Thymus (tissue), 11 donors: ENCODE data around the gene ATF1. TPM values are rescaled to one million over a fixed set of nuclear protein-coding genes. Genes with fewer than 3 reads are reported as not detected.
"Not testable (repeated sequence)": the region's sequence is repeated elsewhere in the genome, so short reads cannot be mapped to it uniquely, and the experiment has no call there.

ENCODE experiments used
- DNase-seq, 9 donors: peaks; one replicate each; pipeline ENCODE4 v3.0.0-alpha.2; 2013; ENCODE audit warnings: low spot score in 9 of 9, low read depth in 6 of 9, missing footprints in 1 of 9
- H3K27ac ChIP-seq, 2 donors: one replicate each; pipeline ENCODE4 v1.5.1; 2013; ENCODE audit warnings: control low read depth in 1 of 2, low read depth in 1 of 2, low read length in 1 of 2, mild to moderate bottlenecking in 1 of 2, moderate library complexity in 1 of 2
- H3K27me3 ChIP-seq, 2 donors: one replicate each; pipeline ENCODE4 v1.5.1; 2013; ENCODE audit warnings: low read length in 1 of 2; ENCODE audit not compliant: control insufficient read depth in 2 of 2, insufficient read depth in 1 of 2
- H3K36me3 ChIP-seq, 2 donors: one replicate each; pipeline ENCODE4 v1.5.1; 2013; ENCODE audit warnings: low read length in 1 of 2, mild to moderate bottlenecking in 1 of 2, moderate library complexity in 1 of 2; ENCODE audit not compliant: control insufficient read depth in 2 of 2, insufficient read depth in 2 of 2
- H3K4me1 ChIP-seq, 2 donors: one replicate each; pipeline ENCODE4 v1.5.1; 2013; ENCODE audit warnings: low read length in 2 of 2; ENCODE audit not compliant: control insufficient read depth in 2 of 2, insufficient read depth in 2 of 2
- H3K4me3 ChIP-seq, 2 donors: one replicate each; pipeline ENCODE4 v1.5.1; 2013; ENCODE audit warnings: low read length in 2 of 2, control low read depth in 1 of 2, mild to moderate bottlenecking in 1 of 2
- H3K9me3 ChIP-seq, 2 donors: one replicate each; pipeline ENCODE4 v1.5.1; 2013; ENCODE audit warnings: low read length in 1 of 2, mild to moderate bottlenecking in 1 of 2; ENCODE audit not compliant: control insufficient read depth in 2 of 2, insufficient read depth in 1 of 2
- WGBS: extraction: QIAGEN DNeasy Blood & Tissue Kit; methylation state at CpG from one replicate; pipeline ENCODE4 v1.1.7; 2013; 5-methylcytosine and 5-hydroxymethylcytosine counted together
- polyA plus RNA-seq: library from polyadenylated mRNA; stranded (reverse); fragments of 200-250 nt; gene quantifications from one replicate; pipeline ENCODE4 v1.2.3, GENCODE V29; 2013
- total RNA-seq: library from RNA; stranded (reverse); fragments of 120-200 nt; gene quantifications from one replicate; pipeline ENCODE4 v1.2.4, GENCODE V29; 2013
- donor health status: healthy.

The ATF1 gene
- total and polyA plus RNA-seq, 2 donors: 19.4 to 62.1 TPM

DNA sequence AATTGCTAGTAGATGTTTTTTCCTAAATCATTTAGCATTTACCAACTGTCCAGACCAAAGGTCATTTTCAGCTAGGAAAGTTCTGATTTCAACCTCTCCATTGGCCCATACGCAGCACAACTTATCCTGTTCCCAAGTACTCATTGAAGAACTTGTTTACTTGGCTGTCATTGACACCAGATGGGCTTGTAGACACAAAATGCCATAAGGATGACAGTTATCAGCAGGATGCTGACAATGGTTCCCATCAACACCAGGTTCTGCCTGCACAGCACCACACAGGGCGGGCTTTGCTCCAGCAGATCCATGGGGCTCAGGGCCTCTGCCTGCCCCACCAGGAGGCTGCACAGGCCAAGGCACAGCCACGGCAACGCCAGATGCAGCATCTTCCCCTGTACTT, 42.3 kb downstream of the ATF1 start:
- Histone ChIP-seq H3K27ac (no peak overlapping the region), H3K9me3 (no peaks in the 10 kb centered on the region), H3K27me3 (no peaks in the 10 kb centered on the region), H3K4me3 (no peak overlapping the region), H3K36me3 (peaks cover 26 to 28% of the 10 kb centered on the region in 2 donors), H3K4me1 (no peaks in the 10 kb centered on the region)
- WGBS: over 99% methylated on average over 4 of the region's 4 CpGs
- no peak for DNase-seq

DNA sequence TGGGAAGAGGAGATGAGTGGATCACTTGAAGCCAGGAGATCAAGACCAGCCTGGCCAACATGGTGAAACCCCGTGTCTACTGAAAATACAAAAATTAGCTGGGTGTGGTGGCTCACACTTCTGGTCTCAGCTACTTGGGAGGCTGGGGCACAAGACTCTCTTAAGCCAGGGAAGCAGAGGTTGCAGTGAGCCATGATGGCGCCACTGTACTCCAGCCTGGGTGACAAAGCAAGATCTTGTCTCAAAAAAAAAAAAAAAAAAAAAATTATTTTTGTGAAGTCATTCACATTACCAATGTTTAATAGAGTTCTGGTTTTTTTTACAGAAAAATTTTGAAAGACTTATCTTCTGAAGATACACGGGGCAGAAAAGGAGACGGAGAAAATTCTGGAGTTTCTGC, 45.2 kb downstream of the ATF1 start:
- H3K36me3 ChIP-seq: peaks cover 40 to 43% of the 10 kb centered on the region in 2 donors
- not testable (repeated sequence) for H3K4me1 ChIP-seq, DNase-seq, H3K27ac ChIP-seq, H3K4me3 ChIP-seq, H3K27me3 ChIP-seq, H3K9me3 ChIP-seq
- 96% methylated on average over 4 of the region's 4 CpGs for WGBS

- not testable (repeated sequence) for DNase-seq, H3K4me1 ChIP-seq, H3K4me3 ChIP-seq, H3K9me3 ChIP-seq, H3K27me3 ChIP-seq, H3K27ac ChIP-seq
- 99% methylated on average over 7 of the region's 7 CpGs for WGBS
- H3K36me3 ChIP-seq: peaks cover 44 to 66% of the 10 kb centered on the region in 2 donors
These were observed 51.0 kb downstream of the ATF1 start for GRCh38 chr12:50814921-50815320.

DNA sequence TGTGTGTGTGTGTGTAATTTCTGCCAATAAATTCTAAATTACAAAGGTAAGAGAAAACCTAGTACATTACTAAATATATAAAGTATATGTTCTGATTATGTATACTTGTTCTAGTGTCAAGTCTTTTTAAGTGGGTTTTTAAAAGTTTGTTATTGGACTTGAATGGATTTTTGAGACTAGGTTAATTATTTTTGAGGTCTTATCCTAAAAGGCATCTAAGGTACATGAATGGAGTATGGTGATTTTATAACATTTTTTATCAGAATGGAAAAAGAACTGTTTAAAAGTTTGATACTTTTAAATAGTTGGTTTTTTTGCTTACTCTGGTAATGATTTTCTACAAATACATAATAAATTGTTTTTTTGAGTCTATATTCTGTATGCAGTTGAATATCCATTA, 56.3 kb downstream of the ATF1 start:
- no peak for DNase-seq
- Histone ChIP-seq H3K4me1 (peaks cover 0 to 2% of the 10 kb centered on the region in 2 donors), H3K27me3 (no peaks in the 10 kb centered on the region), H3K27ac (no peak overlapping the region), H3K4me3 (no peak overlapping the region), H3K9me3 (no peaks in the 10 kb centered on the region), H3K36me3 (peaks cover 13 to 35% of the 10 kb centered on the region in 2 donors)

DNA sequence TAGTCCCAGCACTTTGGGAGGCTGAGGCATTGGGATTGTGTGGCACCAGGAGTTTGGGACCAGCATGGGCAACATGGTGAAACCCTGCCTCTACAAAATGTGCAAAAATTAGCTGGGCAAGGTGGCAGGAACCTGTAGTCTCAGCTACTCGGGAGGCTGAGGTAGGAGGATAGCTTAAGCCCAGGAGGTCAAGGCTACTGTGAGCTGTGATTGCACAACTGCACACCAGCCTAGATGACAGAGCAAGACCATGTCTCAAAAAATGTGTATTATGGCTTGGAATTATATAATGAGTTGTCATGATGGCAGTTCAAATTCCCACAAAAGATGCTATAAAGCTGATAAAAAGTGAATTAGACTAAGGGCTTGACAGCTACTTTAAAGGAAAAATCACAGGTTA, 58.2 kb downstream of the ATF1 start:
- no peaks in the 10 kb centered on the region for H3K9me3 ChIP-seq
- WGBS: 94% methylated on average over 1 of the region's 1 CpG
- no peak overlapping the region for H3K27ac ChIP-seq
- no peaks in the 10 kb centered on the region for H3K27me3 ChIP-seq
- peaks cover 9 to 16% of the 10 kb centered on the region in 2 donors for H3K36me3 ChIP-seq
- DNase-seq: no peak
- peaks cover 0 to 2% of the 10 kb centered on the region in 2 donors for H3K4me1 ChIP-seq
- no peak overlapping the region for H3K4me3 ChIP-seq

DNA sequence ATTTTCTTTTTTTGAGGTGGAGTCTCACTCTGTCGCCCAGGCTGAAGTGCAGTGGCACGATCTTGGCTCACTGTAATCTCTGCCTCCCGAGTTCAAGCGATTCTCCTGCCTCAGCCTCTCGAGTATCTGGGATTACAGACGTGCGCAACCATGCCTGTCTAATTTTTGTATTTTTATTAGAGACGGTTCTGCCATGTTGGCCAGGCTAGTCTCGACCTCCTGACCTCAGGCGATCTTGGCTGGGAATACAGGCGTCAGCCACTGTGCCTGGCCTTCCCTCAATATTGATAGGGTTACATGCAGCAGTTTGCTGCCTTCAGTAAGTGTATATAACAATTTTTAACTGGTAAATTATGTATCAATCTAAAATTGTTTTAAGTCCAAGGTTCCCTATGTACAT, 59.8 kb downstream of the ATF1 start:
- H3K9me3 ChIP-seq, H3K4me1 ChIP-seq, DNase-seq, H3K27me3 ChIP-seq, H3K4me3 ChIP-seq, H3K27ac ChIP-seq, H3K36me3 ChIP-seq: not testable (repeated sequence)
- WGBS: 99% methylated on average over 11 of the region's 11 CpGs

GRCh38 chr12:50824914-50825313, 61.0 kb downstream of the ATF1 start:
- H3K9me3 ChIP-seq: no peaks in the 10 kb centered on the region
- H3K36me3 ChIP-seq: peaks cover 0 to 4% of the 10 kb centered on the region in 2 donors
- 67% methylated on average over 4 of the region's 4 CpGs for WGBS
- no peak overlapping the region for H3K4me3 ChIP-seq
- H3K4me1 ChIP-seq: peaks cover 2 to 4% of the 10 kb centered on the region in 2 donors
- peak overlapping the region in 1 of 2 donors; percentile 69 for H3K27ac ChIP-seq
- no peaks in the 10 kb centered on the region for H3K27me3 ChIP-seq
- no peak for DNase-seq

DNA sequence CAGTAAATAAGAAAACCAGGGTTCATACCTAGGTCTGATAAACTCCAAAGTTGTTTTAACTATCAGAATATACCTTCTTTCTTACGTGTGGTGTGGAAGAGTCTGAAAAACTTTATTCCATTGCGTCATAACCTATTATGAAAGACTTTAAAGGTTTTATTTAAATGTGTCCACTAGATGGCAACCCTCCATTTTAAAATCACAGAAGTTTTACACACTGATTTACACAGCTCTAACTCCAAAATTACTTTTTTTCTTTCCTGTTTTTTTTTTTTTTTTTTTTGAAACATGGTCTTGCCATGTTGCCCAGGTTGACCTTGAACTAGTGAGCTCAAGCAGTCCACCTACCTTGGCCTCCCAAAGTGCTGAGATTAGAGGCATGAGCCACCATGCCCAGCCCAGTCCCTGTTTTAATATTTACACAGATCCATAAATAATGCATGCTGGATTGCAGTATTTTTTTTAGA, 61.5 kb downstream of the ATF1 start:
- Histone ChIP-seq H3K4me1 (peaks cover 2 to 4% of the 10 kb centered on the region in 2 donors), H3K4me3 (no peak overlapping the region), H3K36me3 (peaks cover 0 to 4% of the 10 kb centered on the region in 2 donors), H3K27ac (peak overlapping the region in 1 of 2 donors; percentile 69), H3K9me3 (no peaks in the 10 kb centered on the region), H3K27me3 (no peaks in the 10 kb centered on the region)
- WGBS: 6% methylated on average over 2 of the region's 2 CpGs
- DNase-seq: peak; percentile 11 to 83 (median 63)

DNA sequence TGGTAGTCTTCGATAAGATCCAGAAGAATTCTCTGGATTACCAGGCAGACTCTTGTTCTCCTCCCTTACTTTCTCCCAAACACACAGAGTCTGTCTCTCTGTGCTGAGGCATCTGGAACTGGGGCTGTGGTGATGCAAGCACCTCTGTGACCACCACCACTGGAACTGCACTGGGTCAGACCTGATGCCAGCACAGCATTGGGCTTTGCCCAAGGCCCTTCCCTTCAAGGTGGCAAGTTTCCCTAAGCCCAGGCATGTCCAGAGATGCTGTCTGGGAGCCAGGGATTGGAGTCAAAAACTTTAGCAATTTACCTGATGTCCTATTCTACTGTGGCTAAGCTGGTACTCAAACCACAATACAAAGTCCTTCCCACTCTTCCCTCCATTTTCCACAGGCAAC, 64.2 kb downstream of the ATF1 start:
- Histone ChIP-seq H3K4me3 (no peak overlapping the region), H3K9me3 (peaks cover 0 to 5% of the 10 kb centered on the region in 2 donors), H3K4me1 (peaks cover 2 to 4% of the 10 kb centered on the region in 2 donors), H3K36me3 (no peaks in the 10 kb centered on the region), H3K27me3 (no peaks in the 10 kb centered on the region), H3K27ac (no peak overlapping the region)
- no peak for DNase-seq
- WGBS: 95% methylated on average over 1 of the region's 1 CpG

GRCh38 chr12:50828886-50829285, 65.0 kb downstream of the ATF1 start:
- Histone ChIP-seq H3K36me3 (no peaks in the 10 kb centered on the region), H3K4me3 (no peak overlapping the region), H3K27me3 (no peaks in the 10 kb centered on the region), H3K27ac (no peak overlapping the region), H3K9me3 (peaks cover 0 to 7% of the 10 kb centered on the region in 2 donors), H3K4me1 (peaks cover 2 to 4% of the 10 kb centered on the region in 2 donors)
- no peak for DNase-seq
- WGBS: 94% methylated on average over 2 of the region's 2 CpGs
